Measurements from ENCODE around the gene PLCB1.

Gene PLCB1

DNA sequence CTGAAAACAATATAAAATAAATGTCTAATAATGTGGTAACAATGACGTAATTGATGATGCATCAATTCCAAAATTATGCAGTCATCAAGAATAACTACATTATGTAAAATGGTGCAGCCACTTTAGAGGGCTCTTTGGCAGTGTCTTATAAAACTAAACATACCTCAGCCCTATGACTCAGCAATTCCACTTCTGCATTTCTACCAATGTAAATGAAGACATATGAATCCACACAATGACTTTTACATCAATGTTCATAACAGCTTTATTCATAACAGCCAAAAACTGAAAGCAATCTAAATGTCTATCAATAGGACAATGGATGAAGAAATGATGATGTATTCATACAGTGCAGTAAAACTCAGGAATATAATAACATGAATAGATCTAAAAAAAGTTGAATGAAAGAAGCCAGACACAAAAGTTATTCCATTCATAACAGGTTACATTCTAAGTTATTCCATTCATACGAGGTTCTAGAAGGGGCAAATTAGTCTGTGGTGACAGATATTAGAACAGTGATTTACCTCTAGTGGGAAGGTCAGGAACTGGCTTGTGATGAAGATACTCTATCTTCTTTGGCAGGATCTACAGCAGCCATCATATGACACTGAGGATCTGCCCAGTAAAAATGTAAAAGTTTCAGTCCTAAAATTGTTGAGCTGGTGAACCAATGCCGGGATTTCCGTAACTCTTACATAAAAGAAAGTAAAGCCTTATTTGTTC lies 396.1 kb downstream of the PLCB1 start:
- Histone ChIP-seq H3K9ac (ENCODE audit: low read depth, low read length, poor library complexity) (no peak overlapping the region), H3K18ac (ENCODE audit: low read length) (no peak overlapping the region), H2BK12ac (ENCODE audit: low read length) (no peak overlapping the region), H3K36me3 (replicated peaks in 1 of 2; ENCODE audit: control insufficient read depth in 2 of 2, insufficient read depth in 2 of 2, low read length in 2 of 2) (no peaks in the 10 kb centered on the region), H3K4me3 (ENCODE audit: low read length in 2 of 2) (no peak overlapping the region), H3K4me2 (ENCODE audit: insufficient read depth, low read length, poor library complexity, severe bottlenecking) (no peak overlapping the region), H2AFZ (ENCODE audit: low read length) (no peak overlapping the region), H3K14ac (ENCODE audit: low read length) (no peak overlapping the region), H2AK5ac (ENCODE audit: low read depth, low read length) (no peak overlapping the region), H2BK15ac (ENCODE audit: low read length) (no peak overlapping the region), H2BK5ac (ENCODE audit: low read length) (no peak overlapping the region), H3K4ac (ENCODE audit: low read length) (no peak overlapping the region), H3K79me1 (ENCODE audit: low read depth, low read length) (no peaks in the 10 kb centered on the region), H3K23ac (ENCODE audit: low read depth, low read length, poor library complexity) (no peak overlapping the region), H4K8ac (ENCODE audit: low read depth, low read length) (no peak overlapping the region), H3K9me3 (replicated peaks in 1 of 2; ENCODE audit: control insufficient read depth in 2 of 2, insufficient read depth in 1 of 2, low read depth in 1 of 2, low read length in 2 of 2) (no peaks in the 10 kb centered on the region), H2BK120ac (ENCODE audit: low read depth, low read length) (no peak overlapping the region), H3K4me1 (ENCODE audit: control insufficient read depth in 2 of 2, insufficient read depth in 1 of 2, low read depth in 1 of 2, low read length in 2 of 2) (peaks cover 0 to 6% of the 10 kb centered on the region in 2 donors), H3K27me3 (ENCODE audit: control insufficient read depth in 3 of 3, insufficient read depth in 3 of 3, low read depth in 1 of 3, low read length in 3 of 3) (no peaks in the 10 kb centered on the region), H3K27ac (replicated peaks; ENCODE audit: low read length) (no peak overlapping the region), H4K91ac (ENCODE audit: low read depth, low read length, poor library complexity) (no peak overlapping the region)
- DNase-seq (ENCODE audit: low spot score), result no peak
- WGBS, 2 donors (ENCODE audit: extremely low coverage in 2 of 2, insufficient read length in 2 of 2, insufficient replicate concordance in 1 of 2), result no CpG with 5 or more reads among the region's 4 CpGs

DNA sequence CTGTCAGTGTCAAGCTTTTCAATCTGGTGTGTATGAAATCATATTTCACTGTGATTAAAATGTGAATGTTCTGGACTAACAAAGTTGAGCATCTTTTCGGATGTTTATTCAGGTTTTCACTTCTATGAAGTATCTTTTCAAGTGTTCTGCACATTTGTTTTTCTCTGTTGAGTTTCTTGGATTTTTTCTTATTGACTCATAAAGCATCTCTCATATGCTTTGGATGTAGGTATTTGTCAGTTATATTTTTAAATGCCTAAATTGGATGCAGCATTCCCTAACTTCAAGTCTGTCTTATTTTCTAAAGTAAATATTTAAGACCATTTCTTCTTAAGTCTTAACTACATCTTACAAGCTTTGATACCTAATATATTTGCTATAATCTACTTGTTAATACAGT lies 398.0 kb downstream of the PLCB1 start:
- no peak overlapping the region for H3K27ac ChIP-seq (replicated peaks; ENCODE audit: low read length)
- no peak overlapping the region for H4K8ac ChIP-seq (ENCODE audit: low read depth, low read length)
- no peaks in the 10 kb centered on the region for H3K9me3 ChIP-seq (replicated peaks in 1 of 2; ENCODE audit: control insufficient read depth in 2 of 2, insufficient read depth in 1 of 2, low read depth in 1 of 2, low read length in 2 of 2)
- no peak overlapping the region for H3K4ac ChIP-seq (ENCODE audit: low read length)
- no peaks in the 10 kb centered on the region for H3K27me3 ChIP-seq (ENCODE audit: control insufficient read depth in 3 of 3, insufficient read depth in 3 of 3, low read depth in 1 of 3, low read length in 3 of 3)
- H3K18ac ChIP-seq (ENCODE audit: low read length), result no peak overlapping the region
- WGBS, 2 donors (ENCODE audit: extremely low coverage in 2 of 2, insufficient read length in 2 of 2, insufficient replicate concordance in 1 of 2), result no CpG with 5 or more reads among the region's 1 CpG
- H4K91ac ChIP-seq (ENCODE audit: low read depth, low read length, poor library complexity), result no peak overlapping the region
- no peak overlapping the region for H3K4me3 ChIP-seq (ENCODE audit: low read length in 2 of 2)
- H2BK120ac ChIP-seq (ENCODE audit: low read depth, low read length), result no peak overlapping the region
- H2AK5ac ChIP-seq (ENCODE audit: low read depth, low read length), result no peak overlapping the region
- no peak overlapping the region for H2BK15ac ChIP-seq (ENCODE audit: low read length)
- no peak overlapping the region for H2BK5ac ChIP-seq (ENCODE audit: low read length)
- H3K36me3 ChIP-seq (replicated peaks in 1 of 2; ENCODE audit: control insufficient read depth in 2 of 2, insufficient read depth in 2 of 2, low read length in 2 of 2), result no peaks in the 10 kb centered on the region
- H3K23ac ChIP-seq (ENCODE audit: low read depth, low read length, poor library complexity), result no peak overlapping the region
- H3K79me1 ChIP-seq (ENCODE audit: low read depth, low read length), result no peaks in the 10 kb centered on the region
- no peak overlapping the region for H2BK12ac ChIP-seq (ENCODE audit: low read length)
- H3K4me1 ChIP-seq (ENCODE audit: control insufficient read depth in 2 of 2, insufficient read depth in 1 of 2, low read depth in 1 of 2, low read length in 2 of 2), result peaks cover 0 to 4% of the 10 kb centered on the region in 2 donors
- H3K4me2 ChIP-seq (ENCODE audit: insufficient read depth, low read length, poor library complexity, severe bottlenecking), result no peak overlapping the region
- no peak overlapping the region for H3K14ac ChIP-seq (ENCODE audit: low read length)
- no peak overlapping the region for H2AFZ ChIP-seq (ENCODE audit: low read length)
- no peak overlapping the region for H3K9ac ChIP-seq (ENCODE audit: low read depth, low read length, poor library complexity)
- no peak for DNase-seq (ENCODE audit: low spot score)

DNA sequence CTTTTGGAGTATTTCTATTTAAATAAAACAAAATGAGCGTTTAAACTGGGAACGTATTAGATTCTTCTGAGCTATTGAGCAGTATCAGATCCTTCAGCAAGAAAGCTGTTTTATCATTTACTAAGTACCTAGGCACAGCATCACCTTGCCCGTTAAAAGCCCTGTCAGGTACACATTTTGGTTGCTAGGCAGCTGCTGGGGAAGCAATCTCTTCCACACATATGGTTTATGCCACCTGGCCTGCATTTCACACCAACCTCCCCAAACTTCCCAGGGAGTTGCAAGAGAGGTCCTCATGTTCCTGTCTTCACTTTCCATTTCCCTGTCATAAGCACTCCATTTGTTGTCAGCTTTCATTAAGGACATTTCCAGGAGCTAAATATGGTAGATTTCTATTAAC lies 400.1 kb downstream of the PLCB1 start:
- Histone ChIP-seq H4K8ac (ENCODE audit: low read depth, low read length) (no peak overlapping the region), H2BK5ac (ENCODE audit: low read length) (no peak overlapping the region)

GRCh38 chr20:8534368-8535160 lies 402.5 kb downstream of the PLCB1 start:
- no peak overlapping the region for H2BK5ac ChIP-seq (ENCODE audit: low read length)
- no peak overlapping the region for H2BK12ac ChIP-seq (ENCODE audit: low read length)
- no peak overlapping the region for H2BK15ac ChIP-seq (ENCODE audit: low read length)
- H2BK120ac ChIP-seq (ENCODE audit: low read depth, low read length), result no peak overlapping the region
- no peak overlapping the region for H4K91ac ChIP-seq (ENCODE audit: low read depth, low read length, poor library complexity)
- no peaks in the 10 kb centered on the region for H3K9me3 ChIP-seq (replicated peaks in 1 of 2; ENCODE audit: control insufficient read depth in 2 of 2, insufficient read depth in 1 of 2, low read depth in 1 of 2, low read length in 2 of 2)
- WGBS, 2 donors (ENCODE audit: extremely low coverage in 2 of 2, insufficient read length in 2 of 2, insufficient replicate concordance in 1 of 2), result no CpG with 5 or more reads among the region's 5 CpGs
- no peaks in the 10 kb centered on the region for H3K79me1 ChIP-seq (ENCODE audit: low read depth, low read length)
- no peak overlapping the region for H2AFZ ChIP-seq (ENCODE audit: low read length)
- H3K9ac ChIP-seq (ENCODE audit: low read depth, low read length, poor library complexity), result no peak overlapping the region
- H3K18ac ChIP-seq (ENCODE audit: low read length), result no peak overlapping the region
- no peaks in the 10 kb centered on the region for H3K27me3 ChIP-seq (ENCODE audit: control insufficient read depth in 3 of 3, insufficient read depth in 3 of 3, low read depth in 1 of 3, low read length in 3 of 3)
- no peak overlapping the region for H4K8ac ChIP-seq (ENCODE audit: low read depth, low read length)
- peak overlapping the region; percentile 31 for H3K14ac ChIP-seq (ENCODE audit: low read length)
- H3K36me3 ChIP-seq (replicated peaks in 1 of 2; ENCODE audit: control insufficient read depth in 2 of 2, insufficient read depth in 2 of 2, low read length in 2 of 2), result no peaks in the 10 kb centered on the region
- H3K4ac ChIP-seq (ENCODE audit: low read length), result no peak overlapping the region
- no peak overlapping the region for H3K23ac ChIP-seq (ENCODE audit: low read depth, low read length, poor library complexity)
- no peak overlapping the region for H3K27ac ChIP-seq (replicated peaks; ENCODE audit: low read length)
- no peak overlapping the region for H3K4me2 ChIP-seq (ENCODE audit: insufficient read depth, low read length, poor library complexity, severe bottlenecking)
- no peak overlapping the region for H2AK5ac ChIP-seq (ENCODE audit: low read depth, low read length)
- peak; percentile 8 for DNase-seq (ENCODE audit: low spot score)
- no peak overlapping the region for H3K4me3 ChIP-seq (ENCODE audit: low read length in 2 of 2)
- peaks cover 0 to 4% of the 10 kb centered on the region in 2 donors for H3K4me1 ChIP-seq (ENCODE audit: control insufficient read depth in 2 of 2, insufficient read depth in 1 of 2, low read depth in 1 of 2, low read length in 2 of 2)

More for the DNA sequence above, 400.1 kb downstream of the PLCB1 start:
- DNase-seq (ENCODE audit: low spot score), result no peak
- Histone ChIP-seq H2AK5ac (ENCODE audit: low read depth, low read length) (no peak overlapping the region), H3K9me3 (replicated peaks in 1 of 2; ENCODE audit: control insufficient read depth in 2 of 2, insufficient read depth in 1 of 2, low read depth in 1 of 2, low read length in 2 of 2) (no peaks in the 10 kb centered on the region), H3K4me3 (ENCODE audit: low read length in 2 of 2) (no peak overlapping the region), H3K23ac (ENCODE audit: low read depth, low read length, poor library complexity) (no peak overlapping the region), H3K27ac (replicated peaks; ENCODE audit: low read length) (no peak overlapping the region), H2BK15ac (ENCODE audit: low read length) (no peak overlapping the region), H3K18ac (ENCODE audit: low read length) (no peak overlapping the region), H3K4me2 (ENCODE audit: insufficient read depth, low read length, poor library complexity, severe bottlenecking) (no peak overlapping the region), H3K4ac (ENCODE audit: low read length) (no peak overlapping the region), H2AFZ (ENCODE audit: low read length) (no peak overlapping the region), H3K27me3 (ENCODE audit: control insufficient read depth in 3 of 3, insufficient read depth in 3 of 3, low read depth in 1 of 3, low read length in 3 of 3) (no peaks in the 10 kb centered on the region), H3K9ac (ENCODE audit: low read depth, low read length, poor library complexity) (no peak overlapping the region), H2BK120ac (ENCODE audit: low read depth, low read length) (no peak overlapping the region), H3K14ac (ENCODE audit: low read length) (no peak overlapping the region), H4K91ac (ENCODE audit: low read depth, low read length, poor library complexity) (no peak overlapping the region), H3K36me3 (replicated peaks in 1 of 2; ENCODE audit: control insufficient read depth in 2 of 2, insufficient read depth in 2 of 2, low read length in 2 of 2) (no peaks in the 10 kb centered on the region), H3K79me1 (ENCODE audit: low read depth, low read length) (no peaks in the 10 kb centered on the region), H3K4me1 (ENCODE audit: control insufficient read depth in 2 of 2, insufficient read depth in 1 of 2, low read depth in 1 of 2, low read length in 2 of 2) (peaks cover 0 to 4% of the 10 kb centered on the region in 2 donors), H2BK12ac (ENCODE audit: low read length) (no peak overlapping the region)
- no CpG with 5 or more reads among the region's 3 CpGs for WGBS, 2 donors (ENCODE audit: extremely low coverage in 2 of 2, insufficient read length in 2 of 2, insufficient replicate concordance in 1 of 2)

Data from neuronal stem cell (in vitro differentiated cells).